Parathyroid adenoma (tissue), 2 donors: Measurements from ENCODE around the gene KRT12.

Experiments
- H2AFZ ChIP-seq: fragments of 300-600 bp; sonication (generic); one replicate; pipeline ENCODE4 v1.7.0; 2017; ENCODE audit warnings: antibody characterized with exemption, mild to moderate bottlenecking
- H3K27ac ChIP-seq: fragments of 300-600 bp; sonication (generic); one replicate; pipeline ENCODE4 v1.7.0; 2017
- H3K27me3 ChIP-seq: fragments of 300-600 bp; sonication (generic); one replicate; pipeline ENCODE4 v1.7.0; 2017; ENCODE audit warnings: low read length; ENCODE audit not compliant: control insufficient read depth, insufficient read depth
- H3K36me3 ChIP-seq: fragments of 300-600 bp; sonication (generic); one replicate; pipeline ENCODE4 v1.7.0; 2017; ENCODE audit warnings: low read length; ENCODE audit not compliant: control insufficient read depth, insufficient read depth
- H3K4me1 ChIP-seq: fragments of 300-600 bp; sonication (generic); one replicate; pipeline ENCODE4 v1.7.0; 2017; ENCODE audit warnings: control low read depth
- H3K4me2 ChIP-seq: fragments of 300-600 bp; sonication (generic); one replicate; pipeline ENCODE4 v1.7.0; 2017; ENCODE audit warnings: low read length
- H3K4me3 ChIP-seq: fragments of 300-600 bp; sonication (generic); one replicate; pipeline ENCODE4 v1.7.0; 2017; ENCODE audit warnings: low read depth, low read length
- H3K79me2 ChIP-seq: fragments of 300-600 bp; sonication (generic); one replicate; pipeline ENCODE4 v1.7.0; 2017; ENCODE audit warnings: control low read depth
- H3K9ac ChIP-seq: fragments of 300-600 bp; sonication (generic); one replicate; pipeline ENCODE4 v1.7.0; 2017; ENCODE audit warnings: mild to moderate bottlenecking
- H3K9me3 ChIP-seq: fragments of 300-600 bp; sonication (generic); one replicate; pipeline ENCODE4 v1.7.0; 2017; ENCODE audit warnings: low read length; ENCODE audit not compliant: control insufficient read depth
- CTCF ChIP-seq: fragments of 300-600 bp; sonication (generic); IDR thresholded peaks from one replicate; pipeline ENCODE4 v1.7.0; 2017; ENCODE audit warnings: antibody characterized with exemption, mild to moderate bottlenecking
- donor health status: primary hyperparathyroidism.

Gene KRT12

DNA sequence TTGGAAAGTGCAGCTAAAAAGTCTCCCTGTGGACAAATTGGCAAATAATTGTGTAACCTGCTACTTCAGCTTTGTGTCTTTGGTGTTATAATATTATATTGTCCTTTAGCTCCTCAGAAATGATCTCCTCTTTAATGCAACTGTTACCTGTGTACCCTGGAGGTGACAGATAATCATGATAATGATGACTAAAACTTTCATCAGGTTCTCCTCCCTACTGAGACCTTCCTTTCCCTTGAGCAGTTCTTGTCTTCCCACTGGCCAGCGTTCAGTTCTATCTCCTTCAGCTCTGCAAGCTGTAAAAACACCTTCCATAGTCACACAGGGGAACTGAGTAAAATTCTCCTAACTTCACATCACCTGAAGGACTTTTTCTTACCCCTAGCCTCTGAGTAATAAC lies 14.7 kb downstream of the KRT12 start:
- no peaks in the 10 kb centered on the region for H3K27me3 ChIP-seq
- no peaks in the 10 kb centered on the region for H3K79me2 ChIP-seq
- no peaks in the 10 kb centered on the region for H3K4me1 ChIP-seq

DNA sequence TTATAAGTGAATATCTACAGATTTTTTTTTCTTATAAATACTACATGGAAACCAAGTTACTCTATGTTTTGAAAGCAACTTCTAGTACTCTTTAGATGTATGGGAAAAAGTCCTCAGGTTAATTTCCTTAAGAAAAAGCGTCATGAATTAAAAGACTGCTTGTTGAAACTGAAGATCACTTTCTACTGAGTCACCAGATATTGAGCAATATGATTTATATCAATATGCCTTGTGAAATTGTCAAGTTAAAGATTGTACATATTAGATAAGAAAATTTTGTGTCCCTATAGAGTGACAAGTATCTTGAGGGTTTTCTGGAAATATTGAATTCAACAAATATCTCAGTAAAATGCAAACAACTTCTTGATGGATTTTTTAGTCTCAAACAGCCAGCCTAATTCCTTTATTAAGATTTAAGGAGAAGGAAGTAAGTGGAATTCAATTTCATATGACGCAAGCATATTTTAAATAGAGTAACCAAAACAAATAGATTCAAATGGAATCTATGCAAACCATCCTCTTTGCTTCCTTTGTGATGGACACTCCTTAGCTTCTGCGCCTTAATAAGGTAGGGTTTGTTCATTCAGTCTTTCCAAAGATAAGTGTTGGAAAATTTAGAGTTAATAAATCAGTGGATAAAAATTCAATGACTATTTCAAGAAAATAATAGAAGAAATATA lies 16.6 kb downstream of the KRT12 start:
- H3K27me3 ChIP-seq: no peaks in the 10 kb centered on the region
- TF ChIP-seq CTCF: no peak
- no peaks in the 10 kb centered on the region for H3K4me1 ChIP-seq
- H3K27ac ChIP-seq: no peak overlapping the region
- H3K9me3 ChIP-seq: no peaks in the 10 kb centered on the region
- H3K4me2 ChIP-seq: no peak overlapping the region
- H3K9ac ChIP-seq: no peak overlapping the region
- H2AFZ ChIP-seq: no peak overlapping the region
- H3K36me3 ChIP-seq: no peaks in the 10 kb centered on the region
- H3K4me3 ChIP-seq: no peak overlapping the region
- H3K79me2 ChIP-seq: no peaks in the 10 kb centered on the region

More for the DNA sequence above, 14.7 kb downstream of the KRT12 start:
- Histone ChIP-seq H3K36me3 (no peaks in the 10 kb centered on the region), H3K27ac (no peak overlapping the region), H3K4me2 (no peak overlapping the region), H2AFZ (no peak overlapping the region), H3K9ac (no peak overlapping the region), H3K9me3 (no peaks in the 10 kb centered on the region), H3K4me3 (no peak overlapping the region)
- no peak for TF ChIP-seq CTCF

GRCh38 chr17:40849723-40850122 lies 17.3 kb downstream of the KRT12 start:
- Histone ChIP-seq H3K27me3 (no peaks in the 10 kb centered on the region), H3K4me3 (no peak overlapping the region), H3K4me2 (no peak overlapping the region), H2AFZ (no peak overlapping the region), H3K9ac (no peak overlapping the region), H3K79me2 (no peaks in the 10 kb centered on the region), H3K9me3 (no peaks in the 10 kb centered on the region), H3K36me3 (no peaks in the 10 kb centered on the region), H3K27ac (no peak overlapping the region), H3K4me1 (no peaks in the 10 kb centered on the region)
- no peak for TF ChIP-seq CTCF

DNA sequence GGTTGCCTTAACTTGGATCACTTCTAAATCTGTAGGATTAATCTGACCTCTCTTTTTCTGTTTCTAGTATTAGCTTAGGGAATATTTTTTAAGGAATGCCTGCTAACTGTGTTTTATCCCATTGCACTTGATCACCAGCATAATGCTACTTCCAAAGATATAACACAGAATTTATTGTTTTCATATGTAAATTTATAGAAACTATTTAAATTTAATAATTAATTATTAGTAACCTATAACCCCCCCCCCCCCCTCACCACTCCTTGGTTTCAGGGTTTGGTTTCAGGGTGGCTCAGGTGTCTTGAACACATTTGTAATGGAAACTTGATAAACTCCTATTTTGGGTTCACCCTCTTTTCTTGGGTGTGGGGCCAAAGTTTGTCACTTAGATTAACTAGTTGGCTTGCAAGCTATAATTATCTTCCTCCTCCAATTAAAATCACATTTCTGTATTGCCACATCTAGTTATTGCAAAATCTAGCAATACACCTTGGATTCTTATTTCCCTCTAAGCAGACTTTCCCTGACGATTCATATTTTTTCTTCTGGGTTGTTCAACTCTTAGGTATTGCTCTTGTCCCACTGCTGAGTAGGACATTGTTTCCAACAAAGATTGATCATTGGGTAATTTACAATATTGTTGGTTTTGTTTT lies 18.3 kb downstream of the KRT12 start:
- Histone ChIP-seq H3K4me2 (no peak overlapping the region), H2AFZ (no peak overlapping the region), H3K4me1 (no peaks in the 10 kb centered on the region), H3K79me2 (no peaks in the 10 kb centered on the region), H3K27ac (no peak overlapping the region), H3K9ac (no peak overlapping the region), H3K27me3 (no peaks in the 10 kb centered on the region), H3K36me3 (no peaks in the 10 kb centered on the region), H3K9me3 (no peaks in the 10 kb centered on the region), H3K4me3 (no peak overlapping the region)
- no peak for TF ChIP-seq CTCF
